Hematopoietic multipotent progenitor cell treated with erythropoietin and hydrocortisone succinate and interleukin-3 and kit ligand, for 15 days (in vitro differentiated cells): ENCODE measurements around the gene OTOP3.
"Not testable (repeated sequence)": the region's sequence is repeated elsewhere in the genome, so short reads cannot be mapped to it uniquely, and the experiment has no call there.

Experiments
- DNase-seq: peaks from one replicate; pipeline ENCODE4 v3.0.0-alpha.2; 2015; ENCODE audit warnings: low spot score

Gene OTOP3

GRCh38 chr17:74935585-74936469, at the start of gene OTOP3:
Gene OTOP3 (plus strand): TSS chr17:74935898. CDS start chr17:74935922, 24 bp downstream.
- DNase-seq, result no peak

- DNase-seq, result no peak
These were observed 47.2 kb upstream of the OTOP3 start for GRCh38 chr17:74888469-74888868.

GRCh38 chr17:74890554-74890953, 45.1 kb upstream of the OTOP3 start:
- DNase-seq, result no peak

GRCh38 chr17:74892013-74892841, 43.5 kb upstream of the OTOP3 start:
- no peak for DNase-seq

- DNase-seq, result no peak
These were observed 42.5 kb upstream of the OTOP3 start, which contains the start of gene FADS6 for GRCh38 chr17:74892974-74893911. Gene FADS6 (minus strand): TSS chr17:74893633. CDS start chr17:74893595, 38 bp downstream.

GRCh38 chr17:74893936-74894671, 41.6 kb upstream of the OTOP3 start:
- no peak for DNase-seq

- no peak for DNase-seq
These were observed 37.2 kb upstream of the OTOP3 start for GRCh38 chr17:74898376-74898946.

- no peak for DNase-seq
These were observed 35.5 kb upstream of the OTOP3 start for GRCh38 chr17:74900208-74900607.

- no peak for DNase-seq
These were observed 34.2 kb upstream of the OTOP3 start for GRCh38 chr17:74901353-74902135.

GRCh38 chr17:74903034-74903433, 32.7 kb upstream of the OTOP3 start:
- DNase-seq, result no peak

- no peak for DNase-seq
These were observed 32.0 kb upstream of the OTOP3 start for GRCh38 chr17:74903671-74904070.

GRCh38 chr17:74904687-74905409, 30.9 kb upstream of the OTOP3 start:
- no peak for DNase-seq

GRCh38 chr17:74906214-74906793, 29.4 kb upstream of the OTOP3 start:
- not testable (repeated sequence) for DNase-seq

GRCh38 chr17:74907012-74907411, 28.7 kb upstream of the OTOP3 start:
- no peak for DNase-seq

- DNase-seq, result not testable (repeated sequence)
These were observed 26.6 kb upstream of the OTOP3 start for GRCh38 chr17:74909097-74909496.

GRCh38 chr17:74911423-74911822, 24.3 kb upstream of the OTOP3 start:
- not testable (repeated sequence) for DNase-seq

- DNase-seq, result no peak
These were observed 19.4 kb upstream of the OTOP3 start for GRCh38 chr17:74916136-74916850.

- DNase-seq, result no peak
These were observed 18.9 kb upstream of the OTOP3 start for GRCh38 chr17:74916851-74917199.
